Keratinocyte (primary cell): ENCODE data around the gene COLGALT1. TPM values are rescaled to one million over a fixed set of nuclear protein-coding genes. Genes with fewer than 3 reads are reported as not detected.

Source experiments
- DNase-seq: peaks from one replicate; pipeline ENCODE4 v3.0.0-alpha.2; 2011; ENCODE audit warnings: low read depth, missing footprints, low spot score
- FAIRE-seq: peaks from 2 replicates; lab custom pipeline; 2011; peaks lifted over from hg19 to GRCh38; lab: Jason Lieb, UNC
- H2AFZ ChIP-seq: 2 replicates; pipeline ENCODE4 v1.6.0; 2012; ENCODE audit warnings: low read length, control low read depth, inconsistent platforms; ENCODE audit not compliant: control insufficient read depth
- H3K27ac ChIP-seq: 2 replicates; pipeline ENCODE4 v1.5.1; 2011; ENCODE audit warnings: low read length; ENCODE audit not compliant: control insufficient read depth, insufficient read depth
- H3K27me3 ChIP-seq: 3 replicates; pipeline ENCODE4 v1.6.0; 2011; ENCODE audit warnings: low read length; ENCODE audit not compliant: control insufficient read depth, insufficient read depth; ENCODE audit errors: extremely low read depth
- H3K36me3 ChIP-seq, 2 experiments: 2 replicates in 1 of 2; 3 replicates in 1 of 2; pipeline ENCODE4 v1.5.1; 2011; ENCODE audit warnings: low read length in 2 of 2, mild to moderate bottlenecking in 1 of 2; ENCODE audit not compliant: control insufficient read depth in 2 of 2, insufficient read depth in 2 of 2; ENCODE audit errors: extremely low read depth in 1 of 2
- H3K4me1 ChIP-seq: 3 replicates; pipeline ENCODE4 v1.5.1; 2011; ENCODE audit warnings: low read length; ENCODE audit not compliant: control insufficient read depth, insufficient read depth; ENCODE audit errors: extremely low read depth
- H3K4me2 ChIP-seq: 3 replicates; pipeline ENCODE4 v1.6.0; 2011; ENCODE audit warnings: low read depth, low read length; ENCODE audit not compliant: control insufficient read depth, insufficient read depth; ENCODE audit errors: extremely low read depth
- H3K4me3 ChIP-seq, 3 experiments: fragments of 200-600 bp in 1 of 3; sonication (generic) in 1 of 3; 2 replicates in 2 of 3; 3 replicates in 1 of 3; pipeline ENCODE4 v1.5.1; 2011 to 2016; ENCODE audit warnings: low read length in 3 of 3, mild to moderate bottlenecking in 3 of 3, control low read depth in 2 of 3, inconsistent platforms in 1 of 3, low read depth in 1 of 3, mixed read lengths in 1 of 3, mixed run types in 1 of 3, moderate library complexity in 1 of 3; ENCODE audit not compliant: control insufficient read depth in 2 of 3, insufficient read depth in 2 of 3; ENCODE audit errors: extremely low read depth in 1 of 3
- H3K79me2 ChIP-seq: 2 replicates; pipeline ENCODE4 v1.6.0; 2012; ENCODE audit warnings: low read length; ENCODE audit not compliant: control insufficient read depth, insufficient read depth
- H3K9ac ChIP-seq: 3 replicates; pipeline ENCODE4 v1.6.0; 2011; ENCODE audit warnings: low read length; ENCODE audit not compliant: control insufficient read depth, insufficient read depth; ENCODE audit errors: extremely low read depth
- H3K9me1 ChIP-seq: 3 replicates; pipeline ENCODE4 v1.6.0; 2011; ENCODE audit warnings: low read length; ENCODE audit not compliant: control insufficient read depth, insufficient read depth; ENCODE audit errors: extremely low read depth
- H3K9me3 ChIP-seq: 2 replicates; pipeline ENCODE4 v1.5.1; 2012; ENCODE audit warnings: low read depth, low read length; ENCODE audit not compliant: control insufficient read depth
- H4K20me1 ChIP-seq: 3 replicates; pipeline ENCODE4 v1.6.0; 2011; ENCODE audit warnings: low read length; ENCODE audit not compliant: control insufficient read depth, insufficient read depth; ENCODE audit errors: extremely low read depth
- EZH2 ChIP-seq: IDR thresholded peaks from one replicate; pipeline ENCODE4 v1.6.1; 2012; ENCODE audit warnings: inconsistent platforms, mild to moderate bottlenecking, low read length, moderate library complexity
- dilution Hi-C: fragments of 300-500 bp; cut with MboI; formaldehyde crosslinking; loops from one replicate; pipeline ENCODE4 v1.7.0; 2020; ENCODE audit warnings: low sequenced_read_pairs; ENCODE audit not compliant: extremely low pct_ligation_motif_present
- polyA plus RNA-seq, 5 experiments: library from polyadenylated mRNA; depleted of rRNA in 3 of 5; stranded (reverse) in 3 of 5; stranded (forward) in 1 of 5; unstranded in 1 of 5; fragments of >200 nt; gene quantifications; 1 replicate in 1 of 5; 2 replicates in 3 of 5; 3 replicates in 1 of 5; pipeline versions ENCODE4 v1.2.1 to v1.2.3, GENCODE V29; 2011 to 2012; ENCODE audit warnings: missing spikeins in 2 of 5, low read depth in 1 of 5, low replicate concordance in 1 of 5
- TF ChIP-seq, protein P1 (sequence below), 3 experiments: IDR thresholded peaks in 1 of 3; conservative IDR thresholded peaks in 1 of 3; optimal IDR thresholded peaks in 1 of 3; 2 replicates in 2 of 3; 3 replicates in 1 of 3; pipeline versions ENCODE3 to v1.5.1; 2011; ENCODE audit warnings: low read length in 3 of 3, mild to moderate bottlenecking in 3 of 3, moderate library complexity in 2 of 3, control low read depth in 1 of 3, inconsistent platforms in 1 of 3; ENCODE audit not compliant: insufficient read depth in 2 of 3; ENCODE audit errors: extremely low read depth in 1 of 3

COLGALT1 gene
- polyA plus RNA-seq, 1 donor (not counting 4 experiments of a cell fraction or from before 2014, with no cell fraction given) = 89.4 TPM

DNA sequence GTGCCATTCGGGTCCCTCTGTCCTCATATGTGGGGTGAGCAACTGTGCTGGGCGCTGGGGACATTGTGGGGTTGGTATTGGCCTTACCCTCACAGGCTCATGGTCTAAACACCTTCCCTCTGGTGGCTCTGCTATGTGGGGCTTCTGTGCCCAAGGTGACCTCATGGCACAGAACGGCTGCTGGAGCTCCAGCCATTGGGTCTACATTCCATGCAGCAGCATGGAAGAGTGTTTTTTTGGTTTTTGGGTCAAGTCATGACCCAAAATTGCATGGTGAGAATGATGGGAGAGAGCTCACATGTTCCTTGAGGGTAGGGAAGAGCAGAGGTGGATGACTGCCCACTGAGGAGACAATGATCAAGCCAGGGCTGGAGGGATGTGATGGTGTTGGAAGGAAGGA, 26.8 kb upstream of the COLGALT1 start:
- H3K4me2 ChIP-seq = no peak overlapping the region
- TF ChIP-seq, protein P1, sequence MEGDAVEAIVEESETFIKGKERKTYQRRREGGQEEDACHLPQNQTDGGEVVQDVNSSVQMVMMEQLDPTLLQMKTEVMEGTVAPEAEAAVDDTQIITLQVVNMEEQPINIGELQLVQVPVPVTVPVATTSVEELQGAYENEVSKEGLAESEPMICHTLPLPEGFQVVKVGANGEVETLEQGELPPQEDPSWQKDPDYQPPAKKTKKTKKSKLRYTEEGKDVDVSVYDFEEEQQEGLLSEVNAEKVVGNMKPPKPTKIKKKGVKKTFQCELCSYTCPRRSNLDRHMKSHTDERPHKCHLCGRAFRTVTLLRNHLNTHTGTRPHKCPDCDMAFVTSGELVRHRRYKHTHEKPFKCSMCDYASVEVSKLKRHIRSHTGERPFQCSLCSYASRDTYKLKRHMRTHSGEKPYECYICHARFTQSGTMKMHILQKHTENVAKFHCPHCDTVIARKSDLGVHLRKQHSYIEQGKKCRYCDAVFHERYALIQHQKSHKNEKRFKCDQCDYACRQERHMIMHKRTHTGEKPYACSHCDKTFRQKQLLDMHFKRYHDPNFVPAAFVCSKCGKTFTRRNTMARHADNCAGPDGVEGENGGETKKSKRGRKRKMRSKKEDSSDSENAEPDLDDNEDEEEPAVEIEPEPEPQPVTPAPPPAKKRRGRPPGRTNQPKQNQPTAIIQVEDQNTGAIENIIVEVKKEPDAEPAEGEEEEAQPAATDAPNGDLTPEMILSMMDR (optimal IDR thresholded peaks at IDR 0.05 in 1 of 3, IDR thresholded peaks at IDR 0.05 in 1 of 3, conservative IDR thresholded peaks at IDR 0.05 in 1 of 3; ENCODE audit: extremely low read depth in 1 of 3, insufficient read depth in 2 of 3, low read length in 3 of 3) = no peak
- no peak for TF ChIP-seq EZH2
- no peaks in the 10 kb centered on the region for H3K79me2 ChIP-seq
- no peak overlapping the region for H3K4me3 ChIP-seq
- no peaks in the 10 kb centered on the region for H3K36me3 ChIP-seq
- H3K27me3 ChIP-seq = no peaks in the 10 kb centered on the region
- no peaks in the 10 kb centered on the region for H3K4me1 ChIP-seq
- FAIRE-seq = no peak
- no peak overlapping the region for H3K27ac ChIP-seq
- no peak for DNase-seq
- no peaks in the 10 kb centered on the region for H3K9me3 ChIP-seq
- dilution Hi-C loops = no loop called here
- no peak overlapping the region for H2AFZ ChIP-seq
- H4K20me1 ChIP-seq = no peaks in the 10 kb centered on the region
- H3K9me1 ChIP-seq = no peaks in the 10 kb centered on the region
- H3K9ac ChIP-seq = no peak overlapping the region

- Histone ChIP-seq H3K79me2 (no peaks in the 10 kb centered on the region), H3K4me2 (no peak overlapping the region), H3K9me3 (no peaks in the 10 kb centered on the region), H4K20me1 (no peaks in the 10 kb centered on the region), H3K9ac (no peak overlapping the region), H3K4me3 (no peak overlapping the region), H2AFZ (no peak overlapping the region), H3K36me3 (no peaks in the 10 kb centered on the region), H3K27ac (no peak overlapping the region), H3K9me1 (no peaks in the 10 kb centered on the region), H3K4me1 (no peaks in the 10 kb centered on the region), H3K27me3 (no peaks in the 10 kb centered on the region)
- dilution Hi-C loops = no loop called here
- no peak for FAIRE-seq
- DNase-seq = no peak
- no peak for TF ChIP-seq EZH2
- TF ChIP-seq, protein P1 (optimal IDR thresholded peaks at IDR 0.05 in 1 of 3, IDR thresholded peaks at IDR 0.05 in 1 of 3, conservative IDR thresholded peaks at IDR 0.05 in 1 of 3; ENCODE audit: extremely low read depth in 1 of 3, insufficient read depth in 2 of 3, low read length in 3 of 3) = no peak
Measured at GRCh38 chr19:17529239-17530158, 25.9 kb upstream of the COLGALT1 start.
